GM19240 (cell line): Measurements from ENCODE around the gene FABP6.
"Not testable (repeated sequence)": the region's sequence is repeated elsewhere in the genome, so short reads cannot be mapped to it uniquely, and the experiment has no call there.

ENCODE experiments used
- DNase-seq: peaks from one replicate; pipeline ENCODE4 v3.0.0; 2011; ENCODE audit warnings: low spot score; ENCODE audit not compliant: insufficient read length

FABP6 gene

DNA sequence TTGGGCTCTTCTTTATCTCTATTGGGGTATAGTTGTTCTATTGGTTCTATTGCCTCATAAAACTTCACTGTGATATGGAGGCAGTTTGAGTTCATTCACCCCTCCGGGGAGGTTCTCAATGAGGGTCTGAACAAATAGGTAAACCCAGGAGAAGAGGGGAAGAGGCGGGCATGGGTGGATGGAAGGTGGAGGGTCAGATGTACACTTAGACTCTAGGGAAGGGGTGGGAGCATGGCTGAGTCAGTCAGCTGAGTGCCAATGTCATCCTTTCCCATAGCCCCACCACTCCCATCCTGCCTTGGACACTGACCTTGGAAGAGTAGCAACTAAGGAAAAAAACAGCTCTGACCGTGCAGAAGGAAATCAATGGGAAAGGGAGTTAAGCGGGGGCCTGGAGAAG is 9.9 kb upstream of the FABP6 start:
- DNase-seq = no peak

DNA sequence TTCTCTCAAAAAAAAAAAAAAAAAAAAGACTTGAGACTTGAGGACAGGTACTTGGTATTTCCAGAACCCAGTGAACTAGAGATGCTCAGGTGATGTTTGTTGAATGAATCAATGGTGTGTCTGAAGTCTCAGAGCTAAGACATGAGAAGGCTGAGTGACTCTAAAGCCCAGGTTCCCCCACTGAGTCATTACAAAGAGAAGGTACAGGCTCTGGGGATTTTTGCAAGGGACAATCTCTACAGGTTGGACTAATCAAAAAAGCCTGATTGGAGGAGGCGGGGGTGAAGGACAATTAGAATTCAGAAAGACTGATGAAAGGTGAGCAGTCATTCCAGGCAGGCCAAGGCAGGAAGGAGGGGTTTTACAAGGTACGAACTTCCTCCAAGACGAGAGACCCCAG is 8.2 kb upstream of the FABP6 start:
- no peak for DNase-seq

DNA sequence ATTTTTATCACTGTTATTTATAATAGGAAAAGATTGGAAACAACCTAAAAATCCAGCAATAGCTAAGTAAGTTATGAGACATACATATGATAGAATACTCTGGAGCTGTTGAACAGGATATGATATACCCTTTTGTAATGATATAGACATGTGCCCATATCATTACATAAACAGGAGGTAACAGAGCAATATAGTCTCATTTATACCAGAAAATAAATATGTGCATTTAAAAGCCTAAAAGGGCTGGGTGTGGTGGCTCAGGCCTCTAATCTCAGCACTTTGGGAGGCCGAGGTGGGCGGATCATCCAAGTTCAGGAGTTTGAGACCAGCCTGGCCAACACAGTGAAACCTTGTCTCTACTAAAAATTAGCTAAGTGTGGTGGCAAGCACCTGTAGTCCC is 2.3 kb upstream of the FABP6 start:
- DNase-seq = no peak

DNA sequence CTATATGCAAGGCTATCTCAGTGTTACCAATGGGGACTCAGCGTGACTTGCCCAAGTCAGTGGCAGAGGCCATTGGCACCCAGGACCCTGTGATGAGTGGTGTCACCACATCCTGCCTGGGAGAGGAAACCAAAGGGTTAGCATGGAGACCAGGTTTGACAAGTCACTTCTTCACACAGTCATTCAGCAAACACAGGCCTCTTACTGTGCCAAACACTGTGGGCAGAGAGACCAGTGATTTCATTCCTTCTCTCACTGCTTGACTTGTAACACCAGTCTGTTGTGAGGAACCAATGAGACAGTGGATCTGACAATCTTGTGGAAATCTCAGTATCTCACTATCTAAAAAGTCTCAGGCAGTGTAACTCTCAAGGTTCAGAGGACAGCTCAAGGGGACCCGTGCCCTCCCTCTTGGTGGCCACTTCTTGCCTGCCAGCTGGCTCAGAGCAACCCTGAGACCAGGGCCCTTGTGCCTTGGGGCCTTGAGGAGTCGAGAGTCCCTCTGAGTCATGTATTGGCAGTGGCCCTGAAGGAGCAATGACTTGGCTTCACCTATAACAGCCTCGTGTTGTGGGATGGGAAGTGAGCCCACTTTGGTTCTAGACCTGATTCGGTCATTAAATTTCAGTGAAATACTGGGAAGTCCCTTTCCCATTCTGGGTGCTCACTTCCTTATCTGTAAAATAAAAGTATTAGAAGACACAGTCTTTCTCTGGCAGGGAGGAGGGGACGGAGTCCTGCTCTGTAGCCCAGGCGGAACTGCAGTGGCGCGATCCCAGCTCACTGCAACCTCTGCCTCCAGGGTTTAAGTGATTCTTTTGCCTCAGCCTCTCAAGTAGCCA is 1.6 kb downstream of the FABP6 start:
- DNase-seq = no peak

DNA sequence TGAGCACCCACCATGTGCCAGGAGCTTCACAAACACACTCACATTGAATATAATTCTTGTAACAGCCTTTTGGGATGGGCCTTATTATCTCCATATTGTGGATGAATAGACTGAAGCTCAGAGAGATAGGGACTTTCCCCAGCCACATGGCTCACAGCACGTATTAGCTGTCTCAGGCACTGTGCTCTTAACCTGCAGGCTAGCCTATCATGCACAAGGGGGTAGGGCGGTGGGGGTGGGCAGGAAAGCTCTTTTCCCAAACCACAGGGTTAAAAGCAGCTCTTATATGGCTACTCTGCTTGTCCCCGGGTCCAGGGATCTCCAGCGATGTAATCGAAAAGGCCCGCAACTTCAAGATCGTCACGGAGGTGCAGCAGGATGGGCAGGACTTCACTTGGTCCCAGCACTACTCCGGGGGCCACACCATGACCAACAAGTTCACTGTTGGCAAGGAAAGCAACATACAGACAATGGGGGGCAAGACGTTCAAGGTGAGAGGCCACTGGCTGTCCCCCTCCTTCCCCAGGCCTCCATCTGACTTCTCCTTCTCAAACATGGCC is 2.6 kb downstream of the FABP6 start:
- DNase-seq = no peak

DNA sequence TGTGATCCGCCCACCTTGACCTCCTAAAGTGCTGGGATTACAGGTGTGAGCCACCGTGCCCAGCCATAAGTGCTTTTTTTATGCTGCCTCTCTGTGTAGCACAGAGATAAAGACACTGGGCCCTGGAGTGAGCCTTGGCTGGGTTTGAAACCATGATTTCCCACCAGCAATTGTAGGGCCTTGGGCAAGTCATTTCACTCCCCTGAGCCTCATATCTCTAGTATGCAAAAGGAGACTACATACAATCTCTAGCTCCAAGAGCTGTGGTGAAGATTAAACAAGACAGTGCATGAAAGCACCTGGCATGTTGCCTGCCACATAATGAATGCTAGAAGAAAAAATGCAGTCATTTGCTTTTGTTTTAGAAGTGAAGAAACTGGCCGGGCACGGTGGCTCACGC is 3.9 kb downstream of the FABP6 start:
- DNase-seq = no peak

DNA sequence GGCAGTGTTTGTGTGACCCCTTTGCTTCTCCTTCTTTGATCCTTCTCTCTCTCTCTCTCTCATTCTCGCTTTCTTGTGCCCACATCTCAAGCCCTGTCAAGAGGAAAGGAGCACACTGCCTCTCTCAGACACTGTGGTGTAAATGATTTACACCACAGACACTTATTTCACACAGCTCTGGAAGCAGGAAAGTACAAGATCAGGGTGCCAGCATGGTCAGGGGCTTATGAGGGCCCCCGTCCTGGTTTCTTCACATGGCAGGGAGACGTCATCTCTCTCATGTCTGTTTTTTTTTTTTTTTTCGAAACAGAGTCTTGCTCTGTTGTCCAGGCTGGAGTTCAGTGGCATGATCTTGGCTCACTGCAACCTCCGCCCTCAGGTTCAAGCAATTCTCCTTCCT is 6.4 kb downstream of the FABP6 start:
- no peak for DNase-seq

DNA sequence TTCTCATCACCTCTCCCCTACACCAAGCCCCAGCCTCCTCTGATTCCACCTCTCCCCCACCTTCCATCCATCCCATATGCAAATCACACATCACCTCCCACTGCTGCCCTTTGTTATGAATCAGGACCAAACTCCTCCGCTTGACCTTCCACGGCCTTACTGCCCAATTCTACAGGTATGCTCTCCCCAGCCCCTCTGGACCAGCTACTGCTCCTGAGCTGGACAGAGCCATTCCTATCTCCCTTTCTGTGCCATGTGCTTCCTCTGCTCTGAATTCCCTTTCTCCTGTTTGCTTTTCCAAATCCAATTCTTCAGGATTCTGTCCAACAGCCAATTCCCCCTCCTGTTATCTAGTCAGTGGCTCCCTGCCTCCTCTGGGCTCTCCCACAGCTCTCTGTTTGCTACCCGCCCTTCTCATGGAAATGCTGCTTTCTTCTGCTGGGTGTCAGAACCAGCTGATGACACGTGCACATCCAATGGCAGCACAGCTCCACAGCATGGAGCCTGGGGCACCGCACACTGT is 8.3 kb downstream of the FABP6 start:
- DNase-seq = no peak

DNA sequence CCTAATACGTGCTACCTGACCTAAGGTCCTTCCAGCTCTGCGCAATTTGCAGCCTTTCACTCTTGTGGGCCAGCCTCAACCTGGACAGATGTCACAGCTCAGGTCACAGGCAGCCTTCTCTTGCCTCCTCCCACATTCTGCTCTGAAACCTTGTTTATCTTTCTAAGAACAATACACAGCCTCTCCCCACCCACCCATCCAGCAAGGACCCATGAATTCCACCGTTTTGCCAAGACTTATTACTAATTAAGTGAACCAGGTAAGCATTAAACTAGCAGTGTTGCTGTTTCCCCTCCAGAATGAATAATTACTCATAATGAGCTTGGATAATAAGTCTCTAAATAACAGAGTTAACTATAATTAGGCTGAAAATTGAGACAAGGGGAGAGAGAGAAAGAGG is 11.0 kb downstream of the FABP6 start:
- no peak for DNase-seq

DNA sequence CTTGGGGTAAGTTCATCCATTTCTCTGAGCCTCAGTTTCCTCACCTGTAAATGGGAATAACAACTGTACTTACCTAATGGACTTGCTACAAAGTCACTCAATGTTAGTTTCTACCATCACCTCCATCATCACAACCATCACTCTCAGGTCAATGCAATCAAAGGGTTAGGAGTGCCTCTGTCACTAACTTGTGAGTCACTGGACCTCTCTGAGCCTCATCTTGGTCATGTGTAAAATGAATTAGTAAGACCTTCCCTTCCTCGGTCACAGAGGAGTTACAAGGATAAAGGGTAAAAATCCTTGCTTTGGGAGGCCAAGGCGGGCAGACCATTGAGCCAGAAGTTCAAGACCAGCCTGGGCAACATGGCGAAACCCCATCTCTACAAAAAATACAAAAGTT is 12.8 kb downstream of the FABP6 start:
- no peak for DNase-seq

DNA sequence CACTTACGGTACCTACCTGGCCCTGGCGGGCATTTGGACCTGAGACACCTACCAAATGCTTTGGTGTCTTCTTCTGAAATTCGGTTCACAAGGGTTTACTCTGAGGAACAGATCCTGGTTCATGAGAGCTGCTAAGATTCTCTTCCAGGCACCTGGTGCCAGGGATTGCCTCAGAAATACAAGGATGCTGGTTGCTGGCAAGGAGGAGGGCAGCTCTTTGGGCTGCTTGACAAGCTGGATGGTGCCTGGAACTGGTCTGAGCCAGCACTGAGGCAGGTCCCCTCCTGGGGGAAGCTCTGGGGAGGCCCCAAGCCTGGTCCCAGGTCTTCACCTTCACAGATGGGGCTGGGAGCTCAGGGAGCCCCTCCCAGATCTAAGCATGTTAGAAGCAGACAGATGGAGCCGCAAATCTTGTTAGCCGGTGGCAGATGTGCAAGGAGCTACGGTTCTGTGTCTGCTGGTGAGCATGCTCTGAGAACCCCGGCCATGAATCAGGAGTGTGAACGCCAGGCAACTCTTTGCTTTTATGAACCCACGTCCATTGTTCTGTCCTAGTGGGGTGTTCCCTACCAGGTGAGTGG is 16.3 kb downstream of the FABP6 start:
- DNase-seq = no peak

DNA sequence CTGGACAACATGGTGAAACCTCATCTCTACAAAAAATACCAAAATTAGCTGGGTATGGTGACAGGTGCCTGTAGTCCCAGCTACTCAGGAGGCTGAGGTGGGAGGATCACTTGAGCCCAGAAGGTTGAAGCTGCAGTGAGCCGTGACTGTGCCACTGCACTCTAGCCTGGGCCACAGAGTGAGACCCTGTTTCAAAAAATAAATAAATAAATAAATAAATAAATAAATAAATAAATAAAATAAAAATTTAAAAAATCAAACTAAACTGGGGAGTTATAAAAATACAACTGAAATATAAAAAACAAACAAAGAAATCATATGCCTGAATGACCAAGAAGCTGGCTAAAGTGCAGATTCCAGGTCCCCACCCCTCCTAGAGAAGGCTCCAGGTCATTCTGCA is 20.3 kb downstream of the FABP6 start:
- DNase-seq = not testable (repeated sequence)

DNA sequence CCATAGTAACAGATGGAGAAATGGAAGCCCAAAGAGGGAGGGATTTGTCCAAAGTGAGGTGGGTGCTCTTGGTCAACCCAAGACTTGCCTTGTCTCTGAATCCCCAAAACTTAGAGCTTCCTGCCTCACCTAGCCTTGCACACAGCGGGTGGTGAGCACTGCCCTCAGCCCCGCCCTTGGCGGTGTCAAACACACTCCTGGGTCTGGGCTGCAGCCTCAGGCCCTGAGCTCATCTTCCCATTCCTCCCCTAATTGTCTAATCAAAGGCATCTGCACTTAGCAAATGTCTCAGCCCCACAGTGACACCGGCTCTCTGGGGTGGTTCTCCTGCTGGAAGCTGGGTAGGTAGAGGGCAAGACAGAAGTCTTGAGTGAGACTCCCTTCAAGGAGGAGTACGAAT is 20.9 kb downstream of the FABP6 start:
- DNase-seq = no peak

DNA sequence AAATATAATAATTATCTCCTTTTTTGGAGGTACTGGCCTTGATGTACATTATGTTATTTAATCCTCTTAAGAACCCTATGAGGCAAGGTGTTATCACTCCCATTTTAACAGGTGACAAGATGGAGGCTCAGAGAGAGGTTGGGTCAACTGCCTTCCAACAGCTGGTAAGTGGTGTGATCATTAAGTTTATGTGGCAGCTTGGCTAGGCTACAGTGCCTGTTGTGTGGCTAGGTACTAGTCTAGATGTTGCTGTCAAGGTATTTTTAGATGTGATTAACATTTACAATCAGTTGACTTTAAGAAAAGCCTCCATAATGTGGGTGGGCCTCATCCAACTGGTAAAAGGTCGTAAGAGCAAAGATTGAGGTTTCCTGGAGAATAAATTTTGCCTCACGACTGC is 21.5 kb downstream of the FABP6 start:
- DNase-seq = no peak

DNA sequence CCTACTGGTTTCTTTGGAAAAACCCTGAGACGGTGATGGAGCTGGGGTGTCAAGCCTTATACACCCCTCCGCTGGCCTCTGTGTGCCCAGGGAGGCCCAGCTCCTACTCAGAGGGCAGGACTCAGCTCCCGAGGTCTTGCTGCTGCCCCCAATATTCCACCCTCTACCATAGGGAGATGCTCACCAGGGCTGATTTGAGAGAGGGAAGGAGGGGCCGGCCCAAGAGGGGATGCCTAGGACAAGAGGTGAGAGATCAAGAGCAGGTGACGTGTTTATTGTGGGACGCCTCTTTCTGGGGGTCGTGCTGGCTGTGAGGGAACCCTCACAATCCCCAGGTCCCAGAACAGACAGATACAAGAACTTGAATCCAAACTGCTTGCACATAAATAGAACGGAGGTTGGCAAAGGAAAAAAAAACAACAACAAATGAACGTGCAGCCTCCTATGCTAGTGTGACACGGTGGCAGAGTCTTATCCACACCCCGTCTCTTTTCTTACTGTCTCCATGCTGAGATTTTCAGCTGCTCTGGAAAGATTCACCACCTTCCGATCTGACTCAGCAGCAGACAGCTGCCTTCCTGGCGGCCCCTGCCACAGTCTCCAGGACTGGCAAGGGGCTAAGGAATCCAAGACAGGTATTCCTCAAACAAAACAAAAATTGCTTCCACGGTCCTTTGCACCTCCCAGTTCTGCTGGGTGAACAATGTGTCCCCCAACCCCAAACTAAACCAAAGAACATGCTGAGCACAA is 22.3 kb downstream of the FABP6 start:
- no peak for DNase-seq

DNA sequence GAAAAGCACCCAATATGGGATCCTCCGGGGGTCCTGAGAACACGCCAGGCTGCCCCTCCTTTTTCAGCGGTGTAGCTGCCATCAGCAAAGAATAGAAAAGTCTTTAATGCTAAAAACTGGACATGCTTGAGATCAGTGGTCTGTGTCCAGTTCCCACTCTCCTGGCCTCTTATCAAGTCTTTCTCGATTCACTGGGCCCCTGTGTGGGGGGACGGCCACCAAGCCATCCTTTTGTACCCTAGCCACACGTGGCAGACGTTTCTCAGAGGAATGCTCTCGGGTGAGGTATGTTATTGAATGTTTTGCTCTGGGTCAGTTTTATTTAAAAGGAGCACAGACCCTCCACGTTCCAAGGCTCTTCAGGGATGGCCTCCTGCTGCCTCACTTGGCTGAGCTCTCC is 23.6 kb downstream of the FABP6 start:
- DNase-seq = no peak

DNA sequence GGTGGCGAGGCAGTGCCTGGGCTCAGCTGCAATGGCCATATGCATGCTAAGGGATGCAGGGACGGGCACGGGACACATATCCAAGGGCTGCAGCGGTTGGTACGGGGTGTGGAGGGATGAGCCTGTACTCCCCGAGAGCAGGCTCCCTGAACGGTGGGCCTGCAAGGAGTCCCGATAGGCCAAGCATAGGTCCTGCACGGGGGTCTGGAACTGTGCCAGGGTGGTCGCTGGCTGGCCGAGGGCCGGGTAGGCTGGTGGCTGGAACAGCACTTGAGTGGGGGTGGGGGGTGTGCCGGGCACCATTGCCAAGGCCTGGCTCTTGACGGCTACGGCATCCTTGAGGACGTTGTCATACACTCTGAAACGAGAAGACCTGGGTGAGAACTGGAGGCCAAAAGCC is 24.1 kb downstream of the FABP6 start:
- no peak for DNase-seq

DNA sequence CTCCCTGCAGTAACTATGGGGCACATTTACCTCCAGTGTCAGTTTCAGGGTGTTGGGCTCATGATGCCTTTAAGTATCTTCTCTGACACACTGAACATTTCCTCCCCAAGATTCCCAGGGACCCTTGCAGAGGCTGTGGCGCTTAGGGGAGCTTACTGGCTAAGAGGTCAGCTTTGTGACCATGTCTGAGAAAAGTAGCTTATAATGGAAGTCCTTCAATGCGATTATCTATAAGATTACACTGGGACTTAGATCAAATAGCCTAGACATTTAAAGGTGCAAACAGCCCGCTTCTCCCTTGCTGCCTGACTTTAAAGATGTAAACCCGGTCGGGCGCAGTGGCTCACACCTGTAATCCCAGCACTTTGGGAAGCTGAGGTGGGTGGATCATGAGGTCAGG is 25.4 kb downstream of the FABP6 start:
- DNase-seq = no peak

DNA sequence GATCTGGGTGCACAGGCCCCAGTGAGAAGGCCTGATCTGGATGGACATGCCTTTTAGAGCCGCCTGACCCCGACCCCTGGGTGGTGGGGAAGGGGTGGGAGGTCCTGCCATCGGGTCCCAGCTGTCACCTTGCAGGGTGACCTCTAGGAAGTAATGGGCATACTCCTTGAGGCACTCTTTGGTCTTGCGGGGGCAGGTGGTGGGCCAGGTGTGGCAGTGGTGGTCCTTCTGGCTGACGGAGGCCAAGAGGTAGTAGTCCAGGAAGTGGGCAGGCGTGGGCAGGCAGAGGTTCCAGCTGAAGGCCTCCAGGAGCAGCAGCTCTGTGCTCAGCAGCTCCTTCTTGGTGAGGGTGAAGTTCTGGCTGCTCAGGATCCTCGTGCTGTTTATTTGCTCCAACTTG is 30.0 kb downstream of the FABP6 start:
- DNase-seq = no peak

DNA sequence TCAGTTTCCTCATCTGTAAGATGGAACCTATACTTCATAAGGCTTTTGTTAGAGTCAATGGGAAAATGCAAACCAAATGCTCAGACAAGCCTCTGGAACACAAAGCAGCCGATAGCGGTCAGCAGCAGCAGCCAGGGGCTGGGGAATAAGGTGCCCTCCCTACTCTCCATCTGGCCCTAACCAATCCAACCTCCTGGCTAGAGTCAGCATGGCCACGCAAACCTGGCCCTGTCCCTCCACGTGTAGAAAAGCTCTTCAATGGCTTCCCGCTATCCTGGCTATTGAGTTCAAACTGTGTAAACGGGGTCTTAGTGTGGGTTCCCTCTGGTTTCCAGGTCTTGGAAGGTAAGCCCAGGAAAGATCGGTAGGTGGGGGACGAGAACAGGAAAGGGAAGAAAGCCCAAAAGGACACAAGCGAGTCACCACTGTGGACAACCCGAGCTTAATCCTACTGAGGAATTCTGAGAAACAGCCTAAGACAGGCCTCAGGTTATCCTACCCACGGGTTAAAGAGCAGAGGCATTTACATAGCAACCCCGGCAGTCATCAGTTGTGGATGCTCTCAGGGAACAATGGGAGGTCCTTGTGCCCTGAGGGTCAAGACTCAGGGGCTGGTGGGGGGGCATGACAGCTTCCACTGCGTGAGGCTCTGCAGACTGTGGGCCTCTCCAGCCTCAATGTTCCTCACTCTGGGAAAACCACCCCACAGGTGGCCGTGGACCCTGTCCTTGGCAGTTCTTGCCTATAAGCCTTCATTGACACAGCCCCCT is 30.9 kb downstream of the FABP6 start:
- DNase-seq = no peak
